K562 (cell line): ENCODE data around the gene MBNL1. TPM values are rescaled to one million over a fixed set of nuclear protein-coding genes. Genes with fewer than 3 reads are reported as not detected.

ENCODE experiments used
- KLF13 ChIP-seq: fragments of 450-650 bp; IDR thresholded peaks from 2 replicates; pipeline ENCODE4 v1.6.1; 2016; ENCODE audit warnings: missing genetic modification characterization, low read depth, mild to moderate bottlenecking, missing compliant biosample characterization, moderate library complexity, borderline replicate concordance
- NFRKB ChIP-seq: fragments of 450-650 bp; IDR thresholded peaks from 2 replicates; pipeline ENCODE4 v1.6.1; 2016; ENCODE audit warnings: low read depth
- STAG1 ChIP-seq: sonication (generic); formaldehyde crosslinking; IDR thresholded peaks from 2 replicates; pipeline ENCODE4 v1.5.0; 2020; ENCODE audit warnings: missing genetic modification reagents, borderline replicate concordance
- TCFL5 ChIP-seq: fragments of 250-450 bp; sonication (Bioruptor Pico); conservative IDR thresholded peaks from 2 replicates; pipeline ENCODE4 v1.6.1; 2021; ENCODE audit warnings: mild to moderate bottlenecking, moderate library complexity, matching md5 sums
- ZNF282 ChIP-seq: sonication (generic); formaldehyde crosslinking; IDR thresholded peaks from 2 replicates; pipeline ENCODE4 v1.8.1; 2023; ENCODE audit warnings: missing genetic modification reagents
- polyA plus RNA-seq, 8 experiments: library from polyadenylated mRNA; depleted of rRNA in 4 of 8; stranded (reverse) in 5 of 8; unstranded in 3 of 8; fragments of >200 nt; fragmentation: Nextera tagmentation in 2 of 8; fragmentation: Illumina TruSeq in 1 of 8; extraction: Ambion mirVana in 2 of 8; extraction: Trizol in 1 of 8; gene quantifications; 2 replicates each; pipeline versions ENCODE4 v1.2.1 to v1.2.3, GENCODE V29; 2011 to 2014; ENCODE audit warnings: inconsistent platforms in 1 of 8, missing spikeins in 1 of 8
- total RNA-seq, 7 experiments: library from RNA; depleted of rRNA in 6 of 7; stranded (reverse); fragments of >200 nt in 6 of 7; fragmentation: Illumina TruSeq in 2 of 7; extraction: Trizol in 2 of 7; gene quantifications; 2 replicates each; pipeline versions ENCODE4 v1.2.1 to v1.2.3, GENCODE V29; 2011 to 2021; ENCODE audit warnings: low replicate concordance in 1 of 7
- TF ChIP-seq, protein P1 (sequence below): sonication (generic); formaldehyde crosslinking; IDR thresholded peaks from 2 replicates; pipeline ENCODE4 v1.8.1; 2022; ENCODE audit warnings: missing genetic modification reagents
- TF ChIP-seq, protein P2 (sequence below), 2 experiments: fragments of 450-650 bp in 1 of 2; sonication (generic) in 1 of 2; formaldehyde crosslinking; conservative IDR thresholded peaks; 2 replicates each; pipeline versions ENCODE4 v1.4.0 to v1.8.1; 2020 to 2022; ENCODE audit warnings: mild to moderate bottlenecking in 1 of 2, missing genetic modification reagents in 1 of 2
- TF ChIP-seq, protein P3 (sequence below): fragments of 450-650 bp; IDR thresholded peaks from 2 replicates; pipeline ENCODE4 v1.6.1; 2016; ENCODE audit warnings: antibody characterized with exemption
- TF ChIP-seq, protein P4 (sequence below): fragments of 250-450 bp; sonication (Bioruptor Pico); IDR thresholded peaks from 2 replicates; pipeline ENCODE4 v1.5.0; 2021; ENCODE audit warnings: mild to moderate bottlenecking, borderline replicate concordance

Gene MBNL1
- total and polyA plus RNA-seq, 9 of the 15 experiments (the other 6 are each of a cell fraction or from before 2014, with no cell fraction given): 70.3 to 243 (median 220) TPM

DNA sequence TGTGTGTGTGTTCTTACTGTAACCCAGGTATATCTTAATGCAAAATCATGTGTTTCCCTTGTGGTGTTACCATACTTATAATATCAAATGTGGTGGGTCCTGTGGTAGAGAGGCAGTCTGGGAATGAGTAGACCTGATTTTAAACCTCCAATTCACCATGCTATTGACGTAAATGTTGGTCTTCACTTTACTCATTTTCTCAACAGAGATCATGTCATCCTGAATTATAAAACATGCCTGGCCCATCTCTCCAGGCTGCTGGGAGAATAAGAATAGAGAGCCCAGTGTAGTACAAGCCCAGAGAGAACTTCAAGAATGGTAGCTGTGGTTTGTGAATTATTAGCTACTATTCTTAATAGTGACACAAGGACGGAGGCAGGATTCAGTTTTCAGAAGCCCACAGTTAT, 88.1 kb downstream of the MBNL1 start (continued):
- TF ChIP-seq, protein P1, sequence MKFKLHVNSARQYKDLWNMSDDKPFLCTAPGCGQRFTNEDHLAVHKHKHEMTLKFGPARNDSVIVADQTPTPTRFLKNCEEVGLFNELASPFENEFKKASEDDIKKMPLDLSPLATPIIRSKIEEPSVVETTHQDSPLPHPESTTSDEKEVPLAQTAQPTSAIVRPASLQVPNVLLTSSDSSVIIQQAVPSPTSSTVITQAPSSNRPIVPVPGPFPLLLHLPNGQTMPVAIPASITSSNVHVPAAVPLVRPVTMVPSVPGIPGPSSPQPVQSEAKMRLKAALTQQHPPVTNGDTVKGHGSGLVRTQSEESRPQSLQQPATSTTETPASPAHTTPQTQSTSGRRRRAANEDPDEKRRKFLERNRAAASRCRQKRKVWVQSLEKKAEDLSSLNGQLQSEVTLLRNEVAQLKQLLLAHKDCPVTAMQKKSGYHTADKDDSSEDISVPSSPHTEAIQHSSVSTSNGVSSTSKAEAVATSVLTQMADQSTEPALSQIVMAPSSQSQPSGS (CRISPR knock-in tag): no peak
- no peak for TF ChIP-seq ZNF282
- TF ChIP-seq, protein P2, sequence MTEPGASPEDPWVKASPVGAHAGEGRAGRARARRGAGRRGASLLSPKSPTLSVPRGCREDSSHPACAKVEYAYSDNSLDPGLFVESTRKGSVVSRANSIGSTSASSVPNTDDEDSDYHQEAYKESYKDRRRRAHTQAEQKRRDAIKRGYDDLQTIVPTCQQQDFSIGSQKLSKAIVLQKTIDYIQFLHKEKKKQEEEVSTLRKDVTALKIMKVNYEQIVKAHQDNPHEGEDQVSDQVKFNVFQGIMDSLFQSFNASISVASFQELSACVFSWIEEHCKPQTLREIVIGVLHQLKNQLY (CRISPR knock-in tag; conservative IDR thresholded peaks at IDR 0.05): no peak
- no peak for TF ChIP-seq KLF13 (tag)
- no peak for TF ChIP-seq STAG1 (CRISPR knock-in tag)
- TF ChIP-seq, protein P3, sequence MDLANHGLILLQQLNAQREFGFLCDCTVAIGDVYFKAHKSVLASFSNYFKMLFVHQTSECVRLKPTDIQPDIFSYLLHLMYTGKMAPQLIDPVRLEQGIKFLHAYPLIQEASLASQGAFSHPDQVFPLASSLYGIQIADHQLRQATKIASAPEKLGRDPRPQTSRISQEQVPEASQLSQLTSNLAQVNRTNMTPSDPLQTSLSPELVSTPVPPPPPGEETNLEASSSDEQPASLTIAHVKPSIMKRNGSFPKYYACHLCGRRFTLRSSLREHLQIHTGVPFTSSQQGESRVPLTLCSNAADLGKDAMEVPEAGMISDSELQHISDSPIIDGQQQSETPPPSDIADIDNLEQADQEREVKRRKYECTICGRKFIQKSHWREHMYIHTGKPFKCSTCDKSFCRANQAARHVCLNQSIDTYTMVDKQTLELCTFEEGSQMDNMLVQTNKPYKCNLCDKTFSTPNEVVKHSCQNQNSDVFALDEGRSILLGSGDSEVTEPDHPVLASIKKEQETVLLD: no peak
- TF ChIP-seq, protein P4, sequence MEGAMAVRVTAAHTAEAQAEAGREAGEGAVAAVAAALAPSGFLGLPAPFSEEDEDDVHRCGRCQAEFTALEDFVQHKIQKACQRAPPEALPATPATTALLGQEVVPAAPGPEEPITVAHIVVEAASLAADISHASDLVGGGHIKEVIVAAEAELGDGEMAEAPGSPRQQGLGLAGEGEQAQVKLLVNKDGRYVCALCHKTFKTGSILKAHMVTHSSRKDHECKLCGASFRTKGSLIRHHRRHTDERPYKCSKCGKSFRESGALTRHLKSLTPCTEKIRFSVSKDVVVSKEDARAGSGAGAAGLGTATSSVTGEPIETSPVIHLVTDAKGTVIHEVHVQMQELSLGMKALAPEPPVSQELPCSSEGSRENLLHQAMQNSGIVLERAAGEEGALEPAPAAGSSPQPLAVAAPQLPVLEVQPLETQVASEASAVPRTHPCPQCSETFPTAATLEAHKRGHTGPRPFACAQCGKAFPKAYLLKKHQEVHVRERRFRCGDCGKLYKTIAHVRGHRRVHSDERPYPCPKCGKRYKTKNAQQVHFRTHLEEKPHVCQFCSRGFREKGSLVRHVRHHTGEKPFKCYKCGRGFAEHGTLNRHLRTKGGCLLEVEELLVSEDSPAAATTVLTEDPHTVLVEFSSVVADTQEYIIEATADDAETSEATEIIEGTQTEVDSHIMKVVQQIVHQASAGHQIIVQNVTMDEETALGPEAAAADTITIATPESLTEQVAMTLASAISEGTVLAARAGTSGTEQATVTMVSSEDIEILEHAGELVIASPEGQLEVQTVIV (CRISPR knock-in tag): no peak
- no peak for TF ChIP-seq NFRKB
- no peak for TF ChIP-seq TCFL5
